Left renal cortex interstitium (tissue), 4 donors: ENCODE measurements around the gene COL4A1. TPM values are rescaled to one million over a fixed set of nuclear protein-coding genes. Genes with fewer than 3 reads are reported as not detected.

Experiments
- DNase-seq, 4 donors: peaks; one replicate each; pipeline ENCODE4 v3.0.0-alpha.2; 2013; ENCODE audit warnings: low read depth in 4 of 4, low spot score in 2 of 4, missing footprints in 1 of 4
- polyA plus RNA-seq, 4 donors: library from polyadenylated mRNA; unstranded; fragments of 120-200 nt; gene quantifications; one replicate each; pipeline ENCODE4 v1.2.1, GENCODE V29; 2013; ENCODE audit not compliant: insufficient read length in 4 of 4

Gene COL4A1
- polyA plus RNA-seq, 4 donors: 518 to 626 (median 569) TPM

GRCh38 chr13:110342474-110342873, 35.5 kb upstream of the COL4A1 start:
- DNase-seq: no peak

- no peak for DNase-seq
These were observed 34.7 kb upstream of the COL4A1 start for GRCh38 chr13:110341445-110342244.

GRCh38 chr13:110340812-110341444, 34.0 kb upstream of the COL4A1 start:
- DNase-seq: no peak

- DNase-seq: no peak
These were observed 33.1 kb upstream of the COL4A1 start for GRCh38 chr13:110339975-110340550.

GRCh38 chr13:110339263-110339662, 32.3 kb upstream of the COL4A1 start:
- no peak for DNase-seq

GRCh38 chr13:110338441-110339101, 31.6 kb upstream of the COL4A1 start:
- no peak for DNase-seq

GRCh38 chr13:110337247-110337646, 30.3 kb upstream of the COL4A1 start:
- DNase-seq: no peak

GRCh38 chr13:110336681-110337080, 29.7 kb upstream of the COL4A1 start:
- DNase-seq: no peak

GRCh38 chr13:110336108-110336507, 29.2 kb upstream of the COL4A1 start:
- no peak for DNase-seq

GRCh38 chr13:110334841-110335490, 28.0 kb upstream of the COL4A1 start:
- DNase-seq: no peak

- no peak for DNase-seq
These were observed 27.3 kb upstream of the COL4A1 start for GRCh38 chr13:110334256-110334655.

- DNase-seq: no peak
These were observed 26.9 kb upstream of the COL4A1 start for GRCh38 chr13:110333837-110334236.

GRCh38 chr13:110332750-110333149, 25.8 kb upstream of the COL4A1 start:
- DNase-seq: no peak

- DNase-seq: no peak
These were observed 24.4 kb upstream of the COL4A1 start for GRCh38 chr13:110331362-110331761.

GRCh38 chr13:110330491-110331011, 23.6 kb upstream of the COL4A1 start:
- no peak for DNase-seq

- no peak for DNase-seq
These were observed 23.0 kb upstream of the COL4A1 start for GRCh38 chr13:110329798-110330461.

- no peak for DNase-seq
These were observed 22.3 kb upstream of the COL4A1 start for GRCh38 chr13:110329258-110329657.

- no peak for DNase-seq
These were observed 21.6 kb upstream of the COL4A1 start for GRCh38 chr13:110328573-110328972.

GRCh38 chr13:110327051-110327721, 20.2 kb upstream of the COL4A1 start:
- DNase-seq: no peak
